Left ventricle myocardium inferior (tissue), 1 donor: Measurements from ENCODE around the gene KAZN. TPM values are rescaled to one million over a fixed set of nuclear protein-coding genes. Genes with fewer than 3 reads are reported as not detected.

ENCODE experiments used
- DNase-seq: peaks from one replicate; pipeline ENCODE4 v3.0.0-alpha.2; 2020
- H3K27ac ChIP-seq: fragments of 200-600 bp; replicated peaks from 2 replicates; pipeline ENCODE4 v1.8.0; 2021
- H3K27me3 ChIP-seq: fragments of 200-600 bp; 2 replicates; pipeline ENCODE4 v1.8.0; 2021; ENCODE audit warnings: low read depth
- H3K36me3 ChIP-seq: fragments of 200-600 bp; 2 replicates; pipeline ENCODE4 v1.8.0; 2021
- H3K4me1 ChIP-seq: fragments of 200-600 bp; 2 replicates; pipeline ENCODE4 v1.8.0; 2021
- H3K4me3 ChIP-seq: fragments of 200-600 bp; 2 replicates; pipeline ENCODE4 v1.8.0; 2021; ENCODE audit warnings: mild to moderate bottlenecking, moderate library complexity
- H3K9me3 ChIP-seq: fragments of 200-600 bp; replicated peaks from 2 replicates; pipeline ENCODE4 v1.8.0; 2021
- CTCF ChIP-seq: fragments of 200-600 bp; IDR thresholded peaks from 2 replicates; pipeline ENCODE4 v1.8.0; 2021; ENCODE audit warnings: antibody characterized with exemption, mild to moderate bottlenecking, borderline replicate concordance
- intact Hi-C: fragments of 100-400 bp; cut with micrococcal nuclease; formaldehyde crosslinking; loops from one replicate; pipeline ENCODE4 v1.11.0; 2022
- total RNA-seq: library from RNA; stranded (reverse); fragmentation: NEBNext Ultra II Directional; extraction: Animal tissue kit (Norgen Biotek cat#: 25700); gene quantifications from one replicate; pipeline ENCODE4 v1.2.1, GENCODE V29; 2021
- donor health status: DM: no; HTN: yes; CAD: no; lungs with severe emphysema.

Gene KAZN
- total RNA-seq, 1 donor from 2014 or later: 2.2 TPM

- Histone ChIP-seq H3K4me1 (no peaks in the 10 kb centered on the region), H3K9me3 (peaks cover 12% of the 10 kb centered on the region), H3K27ac (no peak overlapping the region), H3K27me3 (peaks cover 53% of the 10 kb centered on the region), H3K4me3 (no peak overlapping the region), H3K36me3 (no peaks in the 10 kb centered on the region)
- intact Hi-C loops: no loop called here
- no peak for DNase-seq
- no peak for TF ChIP-seq CTCF
Observed at GRCh38 chr1:14674030-14674429, 75.5 kb downstream of the KAZN start.

- Histone ChIP-seq H3K36me3 (no peaks in the 10 kb centered on the region), H3K9me3 (peaks cover 12% of the 10 kb centered on the region), H3K4me1 (no peaks in the 10 kb centered on the region), H3K4me3 (no peak overlapping the region), H3K27me3 (peaks cover 38% of the 10 kb centered on the region), H3K27ac (no peak overlapping the region)
- no peak for DNase-seq
- no peak for TF ChIP-seq CTCF
- intact Hi-C loops: no loop called here
Observed at GRCh38 chr1:14676400-14676799, 77.9 kb downstream of the KAZN start.

- TF ChIP-seq CTCF: no peak
- Histone ChIP-seq H3K9me3 (peaks cover 12% of the 10 kb centered on the region), H3K4me1 (no peaks in the 10 kb centered on the region), H3K27me3 (peaks cover 42% of the 10 kb centered on the region), H3K27ac (no peak overlapping the region), H3K4me3 (no peak overlapping the region), H3K36me3 (no peaks in the 10 kb centered on the region)
- intact Hi-C loops: no loop called here
- DNase-seq: no peak
Observed at GRCh38 chr1:14677292-14677971, 78.9 kb downstream of the KAZN start.

GRCh38 chr1:14678011-14678638 is 79.6 kb downstream of the KAZN start:
- TF ChIP-seq CTCF: no peak
- no peak for DNase-seq

GRCh38 chr1:14679027-14679688 is 80.7 kb downstream of the KAZN start:
- intact Hi-C loops: no loop called here

More at GRCh38 chr1:14678011-14678638, 79.6 kb downstream of the KAZN start:
- H3K27me3 ChIP-seq: peaks cover 48% of the 10 kb centered on the region
- no peak overlapping the region for H3K27ac ChIP-seq
- H3K4me1 ChIP-seq: no peaks in the 10 kb centered on the region
- no peak overlapping the region for H3K4me3 ChIP-seq
- H3K36me3 ChIP-seq: no peaks in the 10 kb centered on the region
- intact Hi-C loops: no loop called here
- H3K9me3 ChIP-seq: peaks cover 12% of the 10 kb centered on the region

More at GRCh38 chr1:14679027-14679688, 80.7 kb downstream of the KAZN start:
- H3K4me3 ChIP-seq: no peak overlapping the region
- no peak overlapping the region for H3K27ac ChIP-seq
- no peak for DNase-seq
- peaks cover 58% of the 10 kb centered on the region for H3K27me3 ChIP-seq
- no peaks in the 10 kb centered on the region for H3K4me1 ChIP-seq
- no peaks in the 10 kb centered on the region for H3K36me3 ChIP-seq
- H3K9me3 ChIP-seq: peaks cover 15% of the 10 kb centered on the region
- TF ChIP-seq CTCF: no peak
